CD4-positive, alpha-beta T cell treated with Interleukin-2 at 100 ng/mL for 4 hours (primary cell): Measurements from ENCODE around the gene RIMBP2.
"Not testable (repeated sequence)": the region's sequence is repeated elsewhere in the genome, so short reads cannot be mapped to it uniquely, and the experiment has no call there.

Experiments used
- DNase-seq: peaks from one replicate; pipeline ENCODE4 v3.0.0-alpha.2; 2020; ENCODE audit warnings: low spot score

Gene RIMBP2, protein sequence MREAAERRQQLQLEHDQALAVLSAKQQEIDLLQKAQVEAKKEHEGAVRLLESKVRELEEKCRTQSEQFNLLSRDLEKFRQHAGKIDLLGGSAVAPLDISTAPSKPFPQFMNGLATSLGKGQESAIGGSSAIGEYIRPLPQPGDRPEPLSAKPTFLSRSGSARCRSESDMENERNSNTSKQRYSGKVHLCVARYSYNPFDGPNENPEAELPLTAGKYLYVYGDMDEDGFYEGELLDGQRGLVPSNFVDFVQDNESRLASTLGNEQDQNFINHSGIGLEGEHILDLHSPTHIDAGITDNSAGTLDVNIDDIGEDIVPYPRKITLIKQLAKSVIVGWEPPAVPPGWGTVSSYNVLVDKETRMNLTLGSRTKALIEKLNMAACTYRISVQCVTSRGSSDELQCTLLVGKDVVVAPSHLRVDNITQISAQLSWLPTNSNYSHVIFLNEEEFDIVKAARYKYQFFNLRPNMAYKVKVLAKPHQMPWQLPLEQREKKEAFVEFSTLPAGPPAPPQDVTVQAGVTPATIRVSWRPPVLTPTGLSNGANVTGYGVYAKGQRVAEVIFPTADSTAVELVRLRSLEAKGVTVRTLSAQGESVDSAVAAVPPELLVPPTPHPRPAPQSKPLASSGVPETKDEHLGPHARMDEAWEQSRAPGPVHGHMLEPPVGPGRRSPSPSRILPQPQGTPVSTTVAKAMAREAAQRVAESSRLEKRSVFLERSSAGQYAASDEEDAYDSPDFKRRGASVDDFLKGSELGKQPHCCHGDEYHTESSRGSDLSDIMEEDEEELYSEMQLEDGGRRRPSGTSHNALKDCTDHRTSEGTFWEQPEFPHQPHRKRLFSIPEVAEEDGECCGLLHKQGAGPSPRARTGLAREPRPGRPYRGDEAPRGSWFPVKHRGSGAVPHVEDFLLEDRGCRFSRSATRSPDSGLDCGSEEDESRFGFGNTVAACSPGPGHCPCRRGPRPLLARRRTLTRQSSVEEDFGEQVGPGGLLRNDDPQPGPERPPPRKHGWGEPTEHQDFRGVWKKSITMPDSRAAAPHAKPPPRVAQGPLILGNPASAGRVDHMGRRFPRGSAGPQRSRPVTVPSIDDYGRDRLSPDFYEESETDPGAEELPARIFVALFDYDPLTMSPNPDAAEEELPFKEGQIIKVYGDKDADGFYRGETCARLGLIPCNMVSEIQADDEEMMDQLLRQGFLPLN (N-terminal part only)

DNA sequence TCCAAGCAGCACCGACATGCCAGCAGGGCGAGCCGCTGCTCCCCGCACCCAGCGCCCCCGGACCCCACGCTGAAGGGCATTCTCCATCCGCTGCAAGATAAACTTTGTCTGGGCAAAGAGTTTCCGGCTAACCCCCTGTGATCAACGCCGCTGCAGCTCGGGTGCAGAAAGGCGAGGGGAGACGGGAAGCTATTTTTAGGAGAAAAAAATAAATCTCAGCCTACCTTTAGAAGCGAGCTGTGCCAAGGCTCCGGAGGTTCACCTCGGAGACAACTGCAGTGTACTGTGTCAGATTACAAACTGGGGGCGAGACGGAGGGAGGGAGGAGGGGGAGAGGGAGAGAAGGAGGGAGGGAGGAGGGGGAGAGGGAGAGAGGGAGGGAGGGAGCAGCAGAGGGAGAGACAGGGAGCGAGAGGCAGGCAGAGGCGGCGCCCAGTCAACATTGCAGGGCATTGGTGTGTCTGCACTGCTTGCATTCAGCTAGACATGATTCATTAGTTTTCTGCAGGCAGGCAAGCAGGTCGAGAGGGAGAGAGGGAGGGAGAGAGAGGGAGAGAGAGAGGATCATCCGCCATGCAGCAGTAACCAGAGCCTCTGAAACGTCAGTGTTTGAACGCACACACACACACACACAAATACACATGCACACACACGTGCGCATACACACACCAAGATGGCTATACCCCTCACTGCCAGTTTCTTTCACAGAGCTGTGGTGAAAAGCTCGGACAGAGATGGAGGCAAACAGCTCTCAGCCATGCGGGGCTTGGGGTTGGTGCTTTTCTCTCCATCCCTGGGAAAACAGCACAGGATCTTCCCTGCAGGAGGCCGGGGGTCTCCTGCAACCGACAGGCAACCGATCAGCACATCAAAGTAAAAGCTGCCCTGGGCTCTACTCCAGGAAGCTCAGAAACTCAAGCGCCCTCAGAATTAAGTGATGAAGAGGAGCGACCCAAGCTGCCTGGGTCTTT, at the start of gene RIMBP2:
TSS of gene RIMBP2 (minus strand) at position 302 of the 971 bp plus-strand sequence. CDS start 237,286 bp downstream, outside the sequence.
- no peak for DNase-seq

DNA sequence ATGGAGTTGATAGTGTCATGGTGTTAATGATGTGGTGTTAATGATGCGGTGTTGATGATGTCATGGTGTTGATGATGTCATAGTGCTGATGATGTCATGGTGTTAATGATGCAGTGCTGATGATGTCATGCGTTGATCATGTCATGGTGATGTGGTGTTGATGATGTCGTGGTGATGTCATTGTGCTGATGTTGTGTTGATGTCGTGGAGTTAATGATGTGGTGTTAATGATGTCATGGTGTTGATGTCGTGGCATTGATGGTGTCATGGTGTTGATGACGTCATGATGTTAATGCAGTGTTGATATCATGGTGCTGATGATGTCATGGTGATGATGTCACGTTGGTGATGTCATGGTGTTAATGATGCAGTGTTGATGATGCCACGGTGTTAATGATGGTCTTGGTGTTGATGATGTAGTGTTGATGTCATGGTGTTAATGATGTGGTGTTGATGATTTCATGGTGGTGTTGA, 49.1 kb upstream of the RIMBP2 start:
- no peak for DNase-seq

DNA sequence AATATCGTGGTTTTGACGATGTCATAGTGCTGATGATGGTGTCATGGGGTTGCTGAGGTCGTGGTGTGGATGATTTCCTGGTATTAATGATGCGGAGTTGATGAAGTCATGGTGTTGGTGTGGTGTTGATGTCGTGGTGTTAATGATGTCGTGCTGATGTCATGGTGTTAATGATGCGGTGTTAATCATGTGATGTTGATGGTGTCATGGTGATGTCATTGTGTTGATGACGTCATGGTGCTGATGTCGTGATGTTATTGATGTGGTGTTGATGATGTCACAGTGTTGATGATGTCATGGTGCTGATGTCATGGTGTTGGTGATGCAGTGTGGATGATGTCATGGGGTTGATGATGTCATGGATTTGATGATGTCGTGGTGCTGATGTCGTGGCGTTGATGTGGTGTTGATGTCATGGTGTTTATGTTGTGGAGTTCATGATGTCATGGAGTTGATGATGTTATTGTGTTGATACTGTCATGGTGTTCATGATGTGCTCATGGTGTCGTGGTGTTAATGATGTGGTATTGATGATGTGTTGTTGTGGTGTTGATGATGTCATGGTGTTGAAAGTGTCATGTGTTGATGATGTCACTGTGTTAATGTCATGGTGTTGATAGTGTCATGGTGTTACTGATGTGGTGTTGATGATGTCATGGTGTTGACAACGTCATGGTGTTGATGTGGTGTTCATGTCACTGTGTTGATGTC, 48.5 kb upstream of the RIMBP2 start:
- DNase-seq: no peak

DNA sequence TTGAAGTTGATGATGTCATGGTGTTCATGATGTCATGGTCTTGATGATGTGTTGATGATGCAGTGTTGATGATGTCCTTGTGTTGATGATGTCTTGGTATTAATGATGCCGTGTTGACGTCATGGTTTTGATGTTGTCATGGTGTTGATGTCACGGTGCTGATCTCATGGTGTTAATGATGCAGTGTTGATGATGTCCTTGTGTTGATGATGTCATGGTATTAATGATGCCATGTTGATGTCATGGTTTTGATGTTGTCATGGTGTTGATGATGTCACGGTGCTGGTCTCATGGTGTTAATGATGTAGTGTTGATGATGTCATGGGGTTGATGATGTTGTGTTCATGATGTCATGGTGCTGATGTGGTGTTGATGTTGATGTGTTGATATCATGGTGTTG, 48.0 kb upstream of the RIMBP2 start:
- no peak for DNase-seq

DNA sequence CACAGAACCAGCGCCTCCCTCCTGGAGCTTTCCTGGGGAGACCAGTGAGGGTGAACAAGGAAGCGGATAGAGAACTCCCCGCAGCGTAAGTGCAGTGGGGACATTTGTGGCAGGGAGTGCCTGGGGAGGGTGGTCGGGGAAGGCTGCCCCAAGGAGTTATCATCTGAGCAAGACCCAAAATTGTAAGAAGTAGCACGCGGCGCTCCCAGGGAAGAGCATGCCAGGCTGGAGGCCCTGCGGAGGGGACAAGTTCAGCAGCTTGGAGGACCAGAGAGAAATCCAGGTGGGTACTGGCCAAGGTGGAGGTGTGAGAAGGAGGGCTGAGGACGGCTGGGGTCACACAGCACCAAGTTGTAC, 46.2 kb upstream of the RIMBP2 start:
- DNase-seq: no peak

DNA sequence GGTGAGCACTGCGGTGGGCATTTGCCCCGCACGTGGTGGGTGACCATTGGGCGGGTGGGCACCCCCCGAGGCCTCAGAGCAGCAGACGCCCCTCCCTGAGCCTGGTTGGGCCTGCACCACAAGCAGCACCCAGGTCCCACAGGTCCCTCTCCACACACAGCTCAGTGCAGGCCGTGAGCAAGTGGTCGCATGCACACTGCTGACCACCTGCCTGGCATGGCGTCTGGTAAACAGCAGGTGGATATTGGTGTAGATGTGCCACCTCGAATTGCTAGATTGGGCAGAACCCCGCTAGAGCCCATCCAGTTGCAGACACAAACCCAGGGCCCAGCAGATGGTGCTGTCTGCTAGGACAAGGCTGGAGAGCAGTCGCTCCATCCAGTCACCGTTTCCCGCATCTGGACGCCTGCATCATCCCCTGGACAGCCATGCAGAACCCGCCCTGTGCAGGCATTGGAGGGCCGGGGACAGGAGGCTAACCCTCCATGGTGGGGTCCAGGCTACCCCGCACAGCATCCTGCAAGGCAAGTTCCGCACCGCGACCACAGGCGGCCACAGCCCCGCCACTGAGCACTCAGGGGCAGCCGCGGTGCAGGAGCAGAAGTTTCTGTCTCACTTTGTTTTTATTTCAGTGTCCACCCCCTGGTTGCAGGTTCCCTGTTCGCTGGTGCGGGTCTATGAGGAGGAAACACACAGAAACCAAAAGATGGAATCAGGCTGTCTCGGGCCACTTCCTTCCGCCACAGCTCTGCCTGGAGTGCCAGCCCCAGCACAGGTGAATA, 45.6 kb upstream of the RIMBP2 start:
- peak; percentile 58 for DNase-seq

DNA sequence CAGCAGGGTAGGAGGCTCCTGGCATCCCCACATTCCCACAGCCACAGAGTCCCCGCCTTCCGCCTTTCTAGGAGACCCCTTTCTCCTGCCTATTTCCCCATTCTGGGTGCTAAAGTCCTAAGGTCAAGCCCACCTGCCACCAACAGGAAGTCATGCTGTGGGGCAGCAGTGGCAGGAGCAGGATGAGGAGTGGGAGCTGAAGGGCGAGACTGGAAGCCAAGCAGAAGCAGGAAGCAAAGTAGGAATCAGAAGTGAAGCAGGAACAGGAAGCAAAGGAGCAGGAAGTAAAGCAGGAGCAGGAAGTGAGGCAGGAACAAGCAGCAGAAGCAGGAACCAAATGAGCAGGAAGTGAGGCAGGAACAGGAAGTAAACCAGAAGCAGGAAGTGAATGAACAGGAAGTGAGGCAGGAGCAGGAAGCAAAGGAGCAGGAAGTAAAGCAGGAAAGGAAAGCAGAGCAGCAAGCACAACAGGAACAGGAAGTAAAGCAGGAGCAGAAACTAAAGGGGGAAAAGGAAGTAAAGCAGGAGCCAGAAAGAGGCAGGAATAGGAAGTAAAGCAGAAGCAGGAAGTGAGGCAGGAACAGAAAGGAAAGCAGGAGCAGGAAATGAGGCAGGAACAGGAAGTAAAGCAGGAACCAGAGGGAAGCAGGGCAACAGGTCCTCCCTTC, 38.3 kb upstream of the RIMBP2 start:
- no peak for DNase-seq

DNA sequence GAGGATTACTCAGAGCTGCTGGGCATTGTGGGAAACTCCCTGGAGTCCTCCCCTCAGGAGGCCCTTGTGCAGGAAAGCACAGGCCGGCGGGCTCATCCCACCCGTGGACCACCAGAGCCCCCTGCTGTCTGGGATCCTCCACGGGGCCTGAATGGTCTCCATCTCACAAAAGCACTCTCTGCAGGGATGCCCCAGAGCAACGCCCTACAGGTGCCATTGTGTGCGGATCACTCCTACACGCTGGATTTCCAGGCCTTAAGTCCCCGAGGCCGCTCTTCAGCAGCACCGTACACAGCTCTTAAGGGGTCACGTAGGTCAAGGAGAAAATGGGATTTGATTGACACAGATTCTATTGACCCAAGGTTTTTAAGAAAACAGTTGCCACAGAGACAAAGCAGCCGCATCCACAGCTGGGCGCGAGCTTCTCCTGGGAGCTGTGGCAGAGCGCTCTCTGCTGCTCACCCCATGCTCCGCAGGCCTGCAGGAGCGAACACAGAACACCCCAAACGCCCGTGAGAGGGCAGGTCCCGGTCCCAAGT, 36.7 kb upstream of the RIMBP2 start:
- no peak for DNase-seq

DNA sequence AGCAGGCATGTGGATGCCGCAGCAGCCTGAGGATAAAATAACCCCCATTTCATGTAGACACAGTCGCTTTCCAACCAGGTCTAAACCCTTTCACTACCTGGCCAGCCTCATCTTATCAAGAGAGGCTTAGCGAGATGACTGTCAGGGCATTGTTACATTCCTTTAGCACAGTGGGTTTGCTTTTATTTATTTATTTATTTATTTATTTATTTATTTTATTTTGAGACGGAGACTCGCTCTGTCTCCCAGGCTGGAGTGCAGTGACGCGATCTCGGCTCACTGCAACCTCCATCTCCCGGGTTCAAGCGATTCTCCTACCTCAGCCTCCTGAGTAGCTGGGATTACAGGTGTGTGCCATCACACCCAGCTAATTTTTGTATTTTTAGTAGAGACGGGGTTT, 35.9 kb upstream of the RIMBP2 start:
- DNase-seq: not testable (repeated sequence)

DNA sequence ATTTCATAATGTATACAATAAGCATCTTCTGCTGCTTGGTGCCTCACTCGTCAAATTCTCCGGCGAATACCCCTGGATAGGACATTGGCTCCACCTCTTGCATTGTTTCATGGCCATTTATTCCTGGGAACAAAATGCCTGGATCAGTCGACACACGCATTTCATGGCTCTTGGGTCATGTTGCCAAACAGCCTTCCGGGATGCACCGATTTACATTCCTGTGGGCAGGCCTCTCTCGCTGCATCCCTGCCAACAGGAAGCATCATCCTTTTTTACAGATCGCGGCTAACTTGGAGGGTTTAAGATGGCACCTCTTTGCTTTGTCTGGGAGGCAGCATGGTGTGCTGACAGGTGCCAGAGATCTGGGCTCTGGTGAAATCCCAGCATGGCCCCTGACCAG, 32.7 kb upstream of the RIMBP2 start:
- no peak for DNase-seq

DNA sequence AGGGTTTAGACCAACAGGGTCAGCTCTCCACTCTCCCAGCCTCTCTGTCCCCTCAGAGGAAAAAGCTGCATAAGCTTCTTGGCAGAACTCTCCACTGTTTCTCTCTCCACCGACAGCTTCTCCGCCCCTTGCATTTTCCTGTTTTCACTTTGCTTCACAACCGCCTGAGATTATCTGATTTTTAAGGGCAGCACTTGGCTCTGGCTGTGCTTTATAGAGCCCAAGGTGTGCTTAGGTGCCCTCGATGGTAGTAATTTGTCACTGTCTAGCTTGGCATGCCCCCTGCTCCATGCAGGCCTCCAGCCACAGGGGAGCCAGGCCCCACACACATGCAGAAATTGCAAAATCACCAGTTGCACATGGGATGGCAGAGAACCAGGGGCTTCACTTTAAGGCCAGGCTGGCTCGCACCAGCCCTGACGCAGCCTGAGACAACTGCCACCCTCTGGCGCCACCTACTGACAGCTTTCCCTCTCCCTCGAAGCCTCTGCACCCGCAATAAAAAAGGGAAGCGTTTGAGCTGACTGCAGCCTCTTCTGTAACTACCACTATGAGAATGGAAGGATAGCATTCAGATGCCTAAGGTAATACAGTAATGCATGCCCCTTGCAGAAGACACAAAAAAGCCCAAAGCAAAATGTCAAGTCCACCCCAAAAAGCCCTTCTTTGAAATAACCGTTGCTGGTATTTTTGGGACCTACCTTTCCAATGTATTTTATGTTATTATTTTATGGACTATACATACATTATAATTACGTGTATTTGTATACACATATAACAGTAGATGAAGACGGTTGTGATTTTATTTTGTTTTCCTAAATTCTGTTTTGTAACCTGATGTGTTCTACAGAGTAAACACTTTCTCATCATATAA, 32.0 kb upstream of the RIMBP2 start:
- DNase-seq: peak; percentile 58

DNA sequence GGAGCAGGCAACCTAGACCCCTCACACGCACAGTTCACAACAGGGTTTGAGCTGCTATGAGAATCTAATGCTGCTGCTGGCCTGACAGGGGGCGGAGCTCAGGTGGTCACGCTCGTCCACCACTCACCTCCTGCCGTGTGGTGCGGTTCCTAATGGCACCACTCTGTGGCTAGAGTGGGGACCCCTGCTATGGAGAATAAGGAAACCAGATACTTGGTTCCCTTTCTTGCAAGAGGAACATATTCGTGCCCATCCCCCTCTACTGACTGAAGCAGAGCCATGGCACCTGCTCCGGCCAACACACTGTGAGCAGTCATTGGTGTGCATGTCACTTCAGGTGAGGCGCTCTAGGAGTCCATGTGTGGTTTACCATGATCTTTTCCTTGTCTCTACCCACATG, 30.4 kb upstream of the RIMBP2 start:
- no peak for DNase-seq

DNA sequence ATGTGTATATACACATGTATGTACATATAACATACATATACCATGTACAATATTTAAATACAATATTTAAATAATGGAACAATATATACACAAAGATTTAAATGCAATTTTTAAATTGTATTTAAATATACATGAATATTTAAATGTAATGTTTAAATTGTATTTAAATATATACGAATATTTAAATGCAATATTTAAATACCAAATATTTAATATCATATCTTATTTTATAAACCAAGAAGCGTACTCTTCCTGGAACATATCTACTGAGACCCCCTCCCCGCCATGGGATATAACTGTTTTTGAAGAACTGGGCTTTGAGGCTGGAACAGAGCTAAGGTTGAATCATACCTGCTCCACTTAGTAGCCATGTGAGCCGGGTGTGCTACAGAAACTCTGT, 29.8 kb upstream of the RIMBP2 start:
- no peak for DNase-seq

DNA sequence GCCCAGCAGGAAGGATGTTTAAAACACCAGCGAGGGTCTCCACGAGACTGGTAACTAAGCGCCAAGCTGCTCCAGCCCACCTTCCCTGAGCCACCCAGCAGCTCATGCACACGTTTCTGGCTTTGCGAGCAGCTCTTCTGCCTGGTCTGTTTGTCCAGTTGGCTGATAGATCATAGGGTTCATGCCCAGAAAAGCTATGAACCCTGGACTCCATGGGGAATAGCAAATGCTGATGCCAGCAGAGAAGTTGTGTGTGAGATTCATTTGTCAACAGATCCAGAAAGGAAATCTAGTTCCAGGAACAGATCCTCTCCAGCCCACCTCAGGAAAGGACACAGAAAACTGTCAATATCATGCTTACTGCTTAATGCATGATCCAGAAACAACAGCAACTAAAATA, 28.2 kb upstream of the RIMBP2 start:
- DNase-seq: no peak

DNA sequence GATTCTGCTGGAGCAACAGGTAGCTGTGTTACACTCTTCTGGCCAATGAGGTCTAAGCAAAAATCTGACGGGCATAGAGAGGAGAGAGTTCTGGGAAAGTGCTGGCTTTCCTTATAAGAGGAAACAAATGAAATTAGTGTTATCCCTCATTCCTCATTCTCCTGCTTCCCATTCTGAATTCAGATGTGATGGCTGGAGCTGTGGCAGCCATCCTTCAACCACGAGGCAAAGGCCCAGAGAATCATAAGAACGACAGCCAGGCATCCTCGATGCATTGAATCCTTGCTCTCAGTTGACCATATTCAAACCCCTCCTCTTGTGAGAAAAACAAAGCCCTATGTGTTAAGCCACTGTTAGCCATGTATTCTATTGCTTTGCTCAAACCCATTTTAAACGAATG, 27.5 kb upstream of the RIMBP2 start:
- no peak for DNase-seq

DNA sequence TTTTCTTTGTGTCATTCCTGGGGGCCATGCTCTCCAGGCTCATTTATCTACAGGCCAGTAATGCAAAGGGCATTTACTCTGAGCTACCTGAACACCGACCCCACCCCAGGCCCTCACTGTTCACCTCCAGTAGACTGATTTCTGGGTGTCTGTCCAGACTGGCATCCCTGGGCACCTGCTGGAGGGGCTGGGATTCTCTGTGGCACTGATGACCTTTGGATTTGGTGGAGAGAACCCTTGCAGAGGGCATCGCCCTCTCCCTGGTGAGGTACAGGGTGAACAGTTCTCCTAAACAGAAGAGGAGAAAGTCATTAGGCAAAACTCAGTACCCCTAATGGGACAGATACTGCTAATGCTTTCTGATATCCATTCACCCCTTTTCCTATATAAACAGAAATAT, 27.1 kb upstream of the RIMBP2 start:
- no peak for DNase-seq

DNA sequence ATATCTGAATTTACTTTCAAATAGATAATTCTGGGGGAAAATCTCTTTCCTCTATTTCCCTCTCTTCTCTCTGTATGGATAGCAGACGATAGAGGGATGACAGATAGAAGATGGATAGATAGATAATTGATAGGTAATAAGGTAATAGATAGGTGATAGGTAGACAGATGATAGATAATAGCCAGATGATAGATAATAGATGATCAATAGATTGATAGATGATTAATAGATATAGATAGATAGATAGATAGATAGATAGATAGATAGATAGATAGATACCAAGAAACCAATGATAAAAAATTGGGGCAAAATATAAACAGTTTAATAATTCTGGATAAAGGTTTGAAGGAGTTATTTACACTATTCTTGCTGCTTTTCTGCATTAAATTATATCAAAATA, 26.6 kb upstream of the RIMBP2 start:
- DNase-seq: no peak

DNA sequence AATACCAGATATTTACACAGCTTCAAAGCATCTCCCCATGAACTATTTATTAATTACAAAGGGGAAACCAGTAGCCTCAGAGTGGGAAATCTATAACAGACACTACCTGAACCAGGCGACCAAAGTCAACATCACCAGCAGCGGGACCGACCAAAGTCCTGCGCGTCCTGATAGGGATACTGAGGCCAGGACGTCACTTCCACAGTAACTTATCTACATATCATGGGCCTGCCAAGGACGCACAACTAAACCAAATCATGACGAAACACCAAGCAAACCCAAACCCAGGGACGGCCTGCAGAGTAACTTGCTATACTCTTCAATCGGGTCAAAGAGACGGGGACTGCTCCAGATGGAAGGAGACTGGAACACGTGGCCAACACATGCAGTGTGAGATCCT, 26.0 kb upstream of the RIMBP2 start:
- DNase-seq: no peak
